Osteocyte (in vitro differentiated cells): ENCODE data around the gene WDSUB1. TPM values are rescaled to one million over a fixed set of nuclear protein-coding genes. Genes with fewer than 3 reads are reported as not detected.

Experiments used
- DNase-seq: peaks from one replicate; pipeline ENCODE4 v3.0.0; 2021; ENCODE audit warnings: mixed read lengths; ENCODE audit not compliant: unreplicated experiment; ENCODE audit errors: extremely low spot score
- H3K27ac Mint-ChIP-seq: one replicate; pipeline ENCODE4 v1.8.0; 2021; ENCODE audit warnings: mild to moderate bottlenecking, mixed read lengths; ENCODE audit not compliant: unreplicated experiment
- H3K27me3 Mint-ChIP-seq: one replicate; pipeline ENCODE4 v1.8.0; 2021; ENCODE audit warnings: mixed read lengths; ENCODE audit not compliant: unreplicated experiment
- H3K36me3 Mint-ChIP-seq: one replicate; pipeline ENCODE4 v1.8.0; 2021; ENCODE audit warnings: mixed read lengths; ENCODE audit not compliant: unreplicated experiment
- H3K4me1 Mint-ChIP-seq: one replicate; pipeline ENCODE4 v1.8.0; 2021; ENCODE audit warnings: mixed read lengths; ENCODE audit not compliant: unreplicated experiment
- H3K4me3 Mint-ChIP-seq: one replicate; pipeline ENCODE4 v1.8.0; 2021; ENCODE audit warnings: mild to moderate bottlenecking, moderate library complexity, mixed read lengths; ENCODE audit not compliant: unreplicated experiment
- H3K9me3 Mint-ChIP-seq: one replicate; pipeline ENCODE4 v1.8.0; 2021; ENCODE audit warnings: mixed read lengths; ENCODE audit not compliant: unreplicated experiment
- CTCF ChIP-seq: fragments of 200-600 bp; sonication (generic); IDR thresholded peaks from 2 replicates; pipeline ENCODE4 v1.5.0; 2021; ENCODE audit warnings: antibody characterized with exemption, mild to moderate bottlenecking, moderate library complexity
- total RNA-seq: library from RNA; stranded (reverse); gene quantifications from 2 replicates; pipeline ENCODE4 v1.2.1, GENCODE V29; 2021

WDSUB1 gene
- total RNA-seq, 1 donor from 2014 or later, result 14.7 TPM

- TF ChIP-seq CTCF, result peak; percentile 33
- Mint-ChIP-seq H3K27ac (peak overlapping the region; percentile 76), H3K4me1 (peaks cover 28% of the 10 kb centered on the region), H3K9me3 (no peaks in the 10 kb centered on the region), H3K27me3 (no peaks in the 10 kb centered on the region), H3K4me3 (no peak overlapping the region), H3K36me3 (no peaks in the 10 kb centered on the region)
- DNase-seq, result no peak
These were observed 3.9 kb upstream of the WDSUB1 start for GRCh38 chr2:159290289-159290907.

GRCh38 chr2:159287733-159288132 is 1.2 kb upstream of the WDSUB1 start:
- no peak for TF ChIP-seq CTCF
- Mint-ChIP-seq H3K4me1 (peaks cover 50% of the 10 kb centered on the region), H3K9me3 (no peaks in the 10 kb centered on the region), H3K36me3 (peaks cover under 1% of the 10 kb centered on the region), H3K27me3 (no peaks in the 10 kb centered on the region), H3K4me3 (no peak overlapping the region), H3K27ac (peak overlapping the region; percentile 93)
- DNase-seq, result no peak

- H3K9me3 Mint-ChIP-seq, result no peaks in the 10 kb centered on the region
- H3K4me1 Mint-ChIP-seq, result peaks cover 50% of the 10 kb centered on the region
- H3K27me3 Mint-ChIP-seq, result no peaks in the 10 kb centered on the region
- H3K36me3 Mint-ChIP-seq, result peaks cover 5% of the 10 kb centered on the region
- peak; percentile 99 for DNase-seq
- H3K4me3 Mint-ChIP-seq, result peak overlapping the region; percentile 85
- peak overlapping the region; percentile 93 for H3K27ac Mint-ChIP-seq
- TF ChIP-seq CTCF, result peak; percentile 5
These were observed 372 bp upstream of the WDSUB1 start for GRCh38 chr2:159286709-159287441.

GRCh38 chr2:159285433-159285832 is 1.1 kb downstream of the WDSUB1 start:
- Mint-ChIP-seq H3K27me3 (no peaks in the 10 kb centered on the region), H3K4me1 (peaks cover 43% of the 10 kb centered on the region), H3K27ac (peak overlapping the region; percentile 89), H3K36me3 (peaks cover 7% of the 10 kb centered on the region), H3K9me3 (no peaks in the 10 kb centered on the region), H3K4me3 (peak overlapping the region; percentile 85)
- no peak for DNase-seq
- TF ChIP-seq CTCF, result no peak

GRCh38 chr2:159283529-159283928 is 3.0 kb downstream of the WDSUB1 start:
- Mint-ChIP-seq H3K4me1 (peaks cover 39% of the 10 kb centered on the region), H3K9me3 (no peaks in the 10 kb centered on the region), H3K36me3 (peaks cover 17% of the 10 kb centered on the region), H3K27ac (no peak overlapping the region), H3K4me3 (no peak overlapping the region), H3K27me3 (no peaks in the 10 kb centered on the region)
- DNase-seq, result no peak
- TF ChIP-seq CTCF, result no peak
